Left ventricle myocardium inferior (tissue), 1 donor: ENCODE measurements around the gene PLA2G2F. TPM values are rescaled to one million over a fixed set of nuclear protein-coding genes. Genes with fewer than 3 reads are reported as not detected.

Experiments used
- DNase-seq: peaks from one replicate; pipeline ENCODE4 v3.0.0-alpha.2; 2020
- H3K27ac ChIP-seq: fragments of 200-600 bp; replicated peaks from 2 replicates; pipeline ENCODE4 v1.8.0; 2021
- H3K27me3 ChIP-seq: fragments of 200-600 bp; 2 replicates; pipeline ENCODE4 v1.8.0; 2021; ENCODE audit warnings: low read depth
- H3K36me3 ChIP-seq: fragments of 200-600 bp; 2 replicates; pipeline ENCODE4 v1.8.0; 2021
- H3K4me1 ChIP-seq: fragments of 200-600 bp; 2 replicates; pipeline ENCODE4 v1.8.0; 2021
- H3K4me3 ChIP-seq: fragments of 200-600 bp; 2 replicates; pipeline ENCODE4 v1.8.0; 2021; ENCODE audit warnings: mild to moderate bottlenecking, moderate library complexity
- H3K9me3 ChIP-seq: fragments of 200-600 bp; replicated peaks from 2 replicates; pipeline ENCODE4 v1.8.0; 2021
- CTCF ChIP-seq: fragments of 200-600 bp; IDR thresholded peaks from 2 replicates; pipeline ENCODE4 v1.8.0; 2021; ENCODE audit warnings: antibody characterized with exemption, mild to moderate bottlenecking, borderline replicate concordance
- intact Hi-C: fragments of 100-400 bp; cut with micrococcal nuclease; formaldehyde crosslinking; loops from one replicate; pipeline ENCODE4 v1.11.0; 2022
- total RNA-seq: library from RNA; stranded (reverse); fragmentation: NEBNext Ultra II Directional; extraction: Animal tissue kit (Norgen Biotek cat#: 25700); gene quantifications from one replicate; pipeline ENCODE4 v1.2.1, GENCODE V29; 2021
- donor health status: DM: no; HTN: yes; CAD: no; lungs with severe emphysema.

The PLA2G2F gene
- total RNA-seq, 1 donor from 2014 or later: not detected

GRCh38 chr1:20102875-20103274, 36.2 kb upstream of the PLA2G2F start:
- Histone ChIP-seq H3K9me3 (no peaks in the 10 kb centered on the region), H3K27ac (no peak overlapping the region), H3K4me3 (no peak overlapping the region), H3K27me3 (peaks cover 20% of the 10 kb centered on the region), H3K36me3 (no peaks in the 10 kb centered on the region), H3K4me1 (peaks cover 7% of the 10 kb centered on the region)
- intact Hi-C loops: no loop called here
- DNase-seq: no peak
- no peak for TF ChIP-seq CTCF

- TF ChIP-seq CTCF: no peak
- H3K27ac ChIP-seq: no peak overlapping the region
- no peaks in the 10 kb centered on the region for H3K36me3 ChIP-seq
- peaks cover 16% of the 10 kb centered on the region for H3K27me3 ChIP-seq
- no peaks in the 10 kb centered on the region for H3K9me3 ChIP-seq
- H3K4me1 ChIP-seq: peaks cover 13% of the 10 kb centered on the region
- no peak overlapping the region for H3K4me3 ChIP-seq
- intact Hi-C loops: no loop called here
- DNase-seq: no peak
These were observed 33.3 kb upstream of the PLA2G2F start for GRCh38 chr1:20105856-20106255.

- no peak for TF ChIP-seq CTCF
- no peak for DNase-seq
- H3K9me3 ChIP-seq: no peaks in the 10 kb centered on the region
- no peak overlapping the region for H3K27ac ChIP-seq
- H3K27me3 ChIP-seq: peaks cover 26% of the 10 kb centered on the region
- H3K4me1 ChIP-seq: peaks cover 6% of the 10 kb centered on the region
- no peak overlapping the region for H3K4me3 ChIP-seq
- H3K36me3 ChIP-seq: no peaks in the 10 kb centered on the region
- intact Hi-C loops: no loop called here
These were observed 31.8 kb upstream of the PLA2G2F start for GRCh38 chr1:20107351-20107750.

- no peak for TF ChIP-seq CTCF
- no peaks in the 10 kb centered on the region for H3K36me3 ChIP-seq
- H3K4me3 ChIP-seq: no peak overlapping the region
- peaks cover 30% of the 10 kb centered on the region for H3K27me3 ChIP-seq
- peaks cover 6% of the 10 kb centered on the region for H3K4me1 ChIP-seq
- intact Hi-C loops: no loop called here
- DNase-seq: no peak
- no peaks in the 10 kb centered on the region for H3K9me3 ChIP-seq
- no peak overlapping the region for H3K27ac ChIP-seq
These were observed 31.3 kb upstream of the PLA2G2F start for GRCh38 chr1:20107796-20108195.

GRCh38 chr1:20108366-20109123, 30.6 kb upstream of the PLA2G2F start:
- intact Hi-C loops: no loop called here
- Histone ChIP-seq H3K4me3 (no peak overlapping the region), H3K9me3 (no peaks in the 10 kb centered on the region)

More at GRCh38 chr1:20108366-20109123, 30.6 kb upstream of the PLA2G2F start:
- DNase-seq: no peak
- peaks cover 38% of the 10 kb centered on the region for H3K27me3 ChIP-seq
- no peak for TF ChIP-seq CTCF
- H3K4me1 ChIP-seq: peaks cover 6% of the 10 kb centered on the region
- H3K36me3 ChIP-seq: no peaks in the 10 kb centered on the region
- H3K27ac ChIP-seq: no peak overlapping the region
